Measurements from ENCODE around the gene MOCOS.

Gene MOCOS

GRCh38 chr18:36176711-36177110, 10.6 kb upstream of the MOCOS start:
- peak; percentile 89 for DNase-seq (ENCODE audit: low read depth)
- H3K4me3 ChIP-seq (ENCODE audit: low read length), result no peak overlapping the region
- no peak for TF ChIP-seq CTCF (IDR thresholded peaks at IDR 0.05; ENCODE audit: insufficient read depth, low read depth, low read length, missing control alignments)

GRCh38 chr18:36177913-36178312, 9.4 kb upstream of the MOCOS start:
- H3K4me3 ChIP-seq (ENCODE audit: low read length), result no peak overlapping the region
- no peak for DNase-seq (ENCODE audit: low read depth)
- TF ChIP-seq CTCF (IDR thresholded peaks at IDR 0.05; ENCODE audit: insufficient read depth, low read depth, low read length, missing control alignments), result no peak

GRCh38 chr18:36179562-36180355, 7.5 kb upstream of the MOCOS start:
- no peak for DNase-seq (ENCODE audit: low read depth)
- TF ChIP-seq CTCF (IDR thresholded peaks at IDR 0.05; ENCODE audit: insufficient read depth, low read depth, low read length, missing control alignments), result no peak
- no peak overlapping the region for H3K4me3 ChIP-seq (ENCODE audit: low read length)

GRCh38 chr18:36181441-36181840, 5.9 kb upstream of the MOCOS start:
- peak; percentile 21 for DNase-seq (ENCODE audit: low read depth)
- no peak for TF ChIP-seq CTCF (IDR thresholded peaks at IDR 0.05; ENCODE audit: insufficient read depth, low read depth, low read length, missing control alignments)
- no peak overlapping the region for H3K4me3 ChIP-seq (ENCODE audit: low read length)

GRCh38 chr18:36181898-36182506, 5.3 kb upstream of the MOCOS start:
- DNase-seq (ENCODE audit: low read depth), result no peak
- H3K4me3 ChIP-seq (ENCODE audit: low read length), result no peak overlapping the region
- TF ChIP-seq CTCF (IDR thresholded peaks at IDR 0.05; ENCODE audit: insufficient read depth, low read depth, low read length, missing control alignments), result no peak

GRCh38 chr18:36183033-36183432, 4.3 kb upstream of the MOCOS start:
- H3K4me3 ChIP-seq (ENCODE audit: low read length), result no peak overlapping the region
- TF ChIP-seq CTCF (IDR thresholded peaks at IDR 0.05; ENCODE audit: insufficient read depth, low read depth, low read length, missing control alignments), result no peak
- no peak for DNase-seq (ENCODE audit: low read depth)
